ENCODE results near the gene CUL1.

Gene CUL1

GRCh38 chr7:148698397-148699023 lies at the start of gene CUL1:
Gene CUL1, plus strand, starts transcription at chr7:148698903. Its CDS starts 31,220 bp downstream, at chr7:148730123.
- peak within 1 kb of the TSS; percentile 56 for H3K4me3 ChIP-seq (ENCODE audit: control insufficient read depth, low read depth, low read length)
- no peak for TF ChIP-seq CTCF (IDR thresholded peaks at IDR 0.05; ENCODE audit: control insufficient read depth, insufficient read depth, low read depth, low read length, missing control alignments)
- no peak for DNase-seq (ENCODE audit: low read depth)

- H3K4me3 ChIP-seq (ENCODE audit: control insufficient read depth, low read depth, low read length), result no peak overlapping the region
- TF ChIP-seq CTCF (IDR thresholded peaks at IDR 0.05; ENCODE audit: control insufficient read depth, insufficient read depth, low read depth, low read length, missing control alignments), result no peak
- DNase-seq (ENCODE audit: low read depth), result peak; percentile 23
Observed at GRCh38 chr7:148650232-148650858, 48.4 kb upstream of the CUL1 start.

GRCh38 chr7:148652773-148653172 lies 45.9 kb upstream of the CUL1 start:
- no peak for TF ChIP-seq CTCF (IDR thresholded peaks at IDR 0.05; ENCODE audit: control insufficient read depth, insufficient read depth, low read depth, low read length, missing control alignments)
- no peak overlapping the region for H3K4me3 ChIP-seq (ENCODE audit: control insufficient read depth, low read depth, low read length)
- no peak for DNase-seq (ENCODE audit: low read depth)

GRCh38 chr7:148657929-148658328 lies 40.8 kb upstream of the CUL1 start:
- no peak for DNase-seq (ENCODE audit: low read depth)
- TF ChIP-seq CTCF (IDR thresholded peaks at IDR 0.05; ENCODE audit: control insufficient read depth, insufficient read depth, low read depth, low read length, missing control alignments), result no peak
- no peak overlapping the region for H3K4me3 ChIP-seq (ENCODE audit: control insufficient read depth, low read depth, low read length)

- no peak for TF ChIP-seq CTCF (IDR thresholded peaks at IDR 0.05; ENCODE audit: control insufficient read depth, insufficient read depth, low read depth, low read length, missing control alignments)
Observed at GRCh38 chr7:148661471-148661870, 37.2 kb upstream of the CUL1 start.

GRCh38 chr7:148662646-148663045 lies 36.1 kb upstream of the CUL1 start:
- DNase-seq (ENCODE audit: low read depth), result no peak
- no peak overlapping the region for H3K4me3 ChIP-seq (ENCODE audit: control insufficient read depth, low read depth, low read length)
- no peak for TF ChIP-seq CTCF (IDR thresholded peaks at IDR 0.05; ENCODE audit: control insufficient read depth, insufficient read depth, low read depth, low read length, missing control alignments)

More at GRCh38 chr7:148661471-148661870, 37.2 kb upstream of the CUL1 start:
- H3K4me3 ChIP-seq (ENCODE audit: control insufficient read depth, low read depth, low read length), result no peak overlapping the region
- no peak for DNase-seq (ENCODE audit: low read depth)

Data from AG09309 (cell line).